Right cardiac atrium (tissue), 5 donors: ENCODE results near the gene ACP2. TPM values are rescaled to one million over a fixed set of nuclear protein-coding genes. Genes with fewer than 3 reads are reported as not detected.

ENCODE experiments used
- ATAC-seq, 2 donors: fragments of 200-7000 bp; cut with Tn5 transposase; one replicate each; pipeline versions ENCODE4 v1.8.0 to v1.9.1; 2020; ENCODE audit warnings: moderate library complexity in 2 of 2, mild to moderate bottlenecking in 1 of 2
- DNase-seq, 3 donors: peaks; one replicate each; pipeline ENCODE4 v3.0.0-alpha.2; 2020
- H3K27ac ChIP-seq: one replicate; pipeline ENCODE4 v1.5.1; 2013; ENCODE audit warnings: mild to moderate bottlenecking, low read length, control low read depth, moderate library complexity
- H3K27me3 ChIP-seq: one replicate; pipeline ENCODE4 v1.6.1; 2013; ENCODE audit not compliant: control insufficient read depth, insufficient read depth
- H3K4me1 ChIP-seq: one replicate; pipeline ENCODE4 v1.6.1; 2013; ENCODE audit warnings: low read length; ENCODE audit not compliant: control insufficient read depth, insufficient read depth
- H3K4me3 ChIP-seq: one replicate; pipeline ENCODE4 v1.5.1; 2013; ENCODE audit warnings: low read length, control low read depth
- H3K9me3 ChIP-seq: one replicate; pipeline ENCODE4 v1.6.1; 2013; ENCODE audit warnings: low read length; ENCODE audit not compliant: control insufficient read depth
- WGBS: extraction: QIAGEN DNeasy Blood & Tissue Kit; methylation state at CpG from one replicate; pipeline ENCODE4 v1.1.7; 2013; 5-methylcytosine and 5-hydroxymethylcytosine counted together
- intact Hi-C, 4 donors: fragments of 100-400 bp; cut with DNase I; formaldehyde crosslinking; loops; one replicate each; pipeline versions ENCODE4 v1.11.0 to v1.14.0; 2022 to 2023
- polyA plus RNA-seq: library from polyadenylated mRNA; stranded (reverse); fragments of 200-250 nt; gene quantifications from one replicate; pipeline ENCODE4 v1.2.3, GENCODE V29; 2013
- total RNA-seq, 4 donors: library from RNA; stranded (reverse); fragmentation: NEBNext Ultra II Directional; extraction: Animal tissue kit (Norgen Biotek cat#: 25700); gene quantifications; one replicate each; pipeline ENCODE4 v1.2.1, GENCODE V29; 2021
- donor health status: healthy with polysubstance abuse.
- donor health status: DM: no; HTN: yes; CAD: no.
- donor health status: DM: no; HTN: no; CAD: no.
- donor health status: DM: no; HTN: yes; CAD: no; lungs with severe emphysema.
- donor health status: DM: yes; HTN: yes; CAD: no.

The ACP2 gene
- total and polyA plus RNA-seq, 5 donors, result 21.7 to 25.9 (median 25.2) TPM

GRCh38 chr11:47269002-47269828 is 20.6 kb upstream of the ACP2 start:
- Histone ChIP-seq H3K4me3 (peak overlapping the region; percentile 81), H3K4me1 (peaks cover 9% of the 10 kb centered on the region), H3K27me3 (no peaks in the 10 kb centered on the region), H3K9me3 (no peaks in the 10 kb centered on the region), H3K27ac (peak overlapping the region; percentile 96)
- DNase-seq (peak; percentile 92 to 97 (median 96)), ATAC-seq (peak; percentile 94)
- intact Hi-C loops, result loop anchor here in 1 of 4 donors (5.0 kb wide), 1 partner anchor 92 kb away; the partner anchor contains the start of gene ARFGAP2
- WGBS, result 2% methylated on average over 52 of the region's 52 CpGs

GRCh38 chr11:47268448-47269001 is 19.9 kb upstream of the ACP2 start:
- H3K4me1 ChIP-seq, result peaks cover 9% of the 10 kb centered on the region
- ATAC-seq, result peak in 1 of 2 donors; percentile 35
- intact Hi-C loops, result loop anchor here in 1 of 4 donors (5.0 kb wide), 1 partner anchor 91 kb away; the partner anchor contains the start of gene ARFGAP2

GRCh38 chr11:47267876-47268275 is 19.3 kb upstream of the ACP2 start:
- no peak for DNase-seq
- no peak for ATAC-seq
- H3K4me3 ChIP-seq, result no peak overlapping the region
- no peaks in the 10 kb centered on the region for H3K9me3 ChIP-seq
- no peak overlapping the region for H3K27ac ChIP-seq
- H3K4me1 ChIP-seq, result peaks cover 9% of the 10 kb centered on the region
- intact Hi-C loops, result loop anchor here in 1 of 4 donors (5.0 kb wide), 1 partner anchor 91 kb away; the partner anchor contains the start of gene ARFGAP2
- no peaks in the 10 kb centered on the region for H3K27me3 ChIP-seq
- 69% methylated on average over 6 of the region's 6 CpGs for WGBS

More at GRCh38 chr11:47268448-47269001, 19.9 kb upstream of the ACP2 start:
- 49% methylated on average over 13 of the region's 13 CpGs for WGBS
- Histone ChIP-seq H3K27ac (peak overlapping the region; percentile 96), H3K4me3 (peak overlapping the region; percentile 81), H3K27me3 (no peaks in the 10 kb centered on the region), H3K9me3 (no peaks in the 10 kb centered on the region)
- no peak for DNase-seq

GRCh38 chr11:47264521-47264920 is 15.9 kb upstream of the ACP2 start:
- Histone ChIP-seq H3K27ac (no peak overlapping the region), H3K4me1 (peaks cover 7% of the 10 kb centered on the region), H3K27me3 (no peaks in the 10 kb centered on the region), H3K4me3 (no peak overlapping the region), H3K9me3 (no peaks in the 10 kb centered on the region)
- DNase-seq (no peak), ATAC-seq (no peak)
- WGBS, result 79% methylated on average over 4 of the region's 4 CpGs
- intact Hi-C loops, result loop anchor here in 1 of 4 donors (5.0 kb wide), 1 partner anchor 87 kb away; the partner anchor contains the start of gene ARFGAP2

GRCh38 chr11:47264119-47264518 is 15.5 kb upstream of the ACP2 start:
- Histone ChIP-seq H3K4me3 (no peak overlapping the region), H3K27me3 (no peaks in the 10 kb centered on the region), H3K9me3 (no peaks in the 10 kb centered on the region), H3K4me1 (peaks cover 7% of the 10 kb centered on the region), H3K27ac (no peak overlapping the region)
- DNase-seq (no peak), ATAC-seq (no peak)
- WGBS, result 91% methylated on average over 6 of the region's 6 CpGs
- intact Hi-C loops, result loop anchor here in 1 of 4 donors (5.0 kb wide), 1 partner anchor 87 kb away; the partner anchor contains the start of gene ARFGAP2

- Histone ChIP-seq H3K27me3 (no peaks in the 10 kb centered on the region), H3K27ac (no peak overlapping the region), H3K9me3 (no peaks in the 10 kb centered on the region), H3K4me1 (peaks cover 3% of the 10 kb centered on the region), H3K4me3 (no peak overlapping the region)
- intact Hi-C loops, result loop anchor here in 1 of 4 donors (5.0 kb wide), 1 partner anchor 84 kb away; the partner anchor contains the start of gene ARFGAP2
- no peak for ATAC-seq
- WGBS, result 85% methylated on average over 22 of the region's 22 CpGs
- DNase-seq, result no peak
These were observed 12.7 kb upstream of the ACP2 start for GRCh38 chr11:47261291-47261800.

- no peak overlapping the region for H3K27ac ChIP-seq
- H3K4me1 ChIP-seq, result peaks cover 7% of the 10 kb centered on the region
- WGBS, result 90% methylated on average over 19 of the region's 19 CpGs
- H3K4me3 ChIP-seq, result no peak overlapping the region
- ATAC-seq (no peak), DNase-seq (no peak)
- intact Hi-C loops, result loop anchor here in 1 of 4 donors (5.0 kb wide), 1 partner anchor 83 kb away; the partner anchor contains the start of gene ARFGAP2
- H3K9me3 ChIP-seq, result no peaks in the 10 kb centered on the region
- no peaks in the 10 kb centered on the region for H3K27me3 ChIP-seq
These were observed 11.8 kb upstream of the ACP2 start for GRCh38 chr11:47260366-47260765.

- H3K27ac ChIP-seq, result peak overlapping the region; percentile 49
- ATAC-seq (peak; percentile 10 to 20), DNase-seq (no peak)
- no peaks in the 10 kb centered on the region for H3K9me3 ChIP-seq
- no peaks in the 10 kb centered on the region for H3K27me3 ChIP-seq
- no peak overlapping the region for H3K4me3 ChIP-seq
- WGBS, result 38% methylated on average over 10 of the region's 10 CpGs
- peaks cover 11% of the 10 kb centered on the region for H3K4me1 ChIP-seq
- intact Hi-C loops, result loop anchor here in 3 of 4 donors (5.0 to 10.0 kb wide), 3 partner anchors 77 to 98 kb away; partner anchors contain the start of gene MYBPC3 (in 1 of the 3)
These were observed 10.8 kb upstream of the ACP2 start for GRCh38 chr11:47259232-47259977.

GRCh38 chr11:47258317-47258902 is 9.8 kb upstream of the ACP2 start:
- H3K4me1 ChIP-seq, result peaks cover 20% of the 10 kb centered on the region
- H3K27me3 ChIP-seq, result no peaks in the 10 kb centered on the region
- no peaks in the 10 kb centered on the region for H3K9me3 ChIP-seq
- ATAC-seq (peak in 1 of 2 donors; percentile 0), DNase-seq (peak in 1 of 3 donors; percentile 71)
- H3K27ac ChIP-seq, result peak overlapping the region; percentile 66
- intact Hi-C loops, result loop anchor here in 3 of 4 donors (5.0 to 10.0 kb wide), 3 partner anchors 76 to 99 kb away; partner anchors contain the start of gene MYBPC3 (in 1 of the 3)
- WGBS, result 27% methylated on average over 11 of the region's 11 CpGs
- peak overlapping the region; percentile 55 for H3K4me3 ChIP-seq
